Measurements from ENCODE around the gene NXPE1. TPM values are rescaled to one million over a fixed set of nuclear protein-coding genes. Genes with fewer than 3 reads are reported as not detected.

NXPE1 gene
- total and polyA plus RNA-seq, 9 donors: 0.07 to 1.0 (median 0.20) TPM; not detected in 5

DNA sequence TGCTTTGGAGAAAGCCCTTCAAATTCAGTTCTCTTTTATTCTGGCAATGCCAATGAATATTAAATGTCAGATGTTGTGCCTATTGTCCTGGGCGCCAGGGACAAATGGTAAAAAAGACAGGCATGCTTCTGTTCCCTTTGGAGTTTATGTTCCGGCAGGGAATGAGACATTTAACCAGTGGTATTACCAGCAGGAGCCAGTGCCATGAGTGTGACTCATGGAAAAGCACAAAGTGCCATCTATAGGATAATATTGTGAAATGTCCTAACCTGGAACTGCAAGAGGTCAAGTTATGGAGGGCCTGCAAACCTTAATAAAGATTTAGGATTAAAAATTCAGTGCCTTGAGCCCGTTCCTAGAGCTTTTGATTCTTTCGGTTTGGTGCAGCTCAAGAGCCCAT, 80.9 kb downstream of the NXPE1 start:
- DNase-seq: no peak
- intact Hi-C loops (cut with DNase I): no loop called here
- 71 to 73% (median 72%) methylated on average over 4 of the region's 4 CpGs for WGBS, 3 donors
- Histone ChIP-seq H3K4me3 (no peak overlapping the region), H3K4me1 (ENCODE audit: insufficient read depth) (no peaks in the 10 kb centered on the region), H3K27me3 (no peaks in the 10 kb centered on the region), H3K27ac (no peak overlapping the region), H3K9me3 (no peaks in the 10 kb centered on the region), H3K36me3 (no peaks in the 10 kb centered on the region)
- no peak for TF ChIP-seq EP300 (IDR thresholded peaks at IDR 0.05)
- TF ChIP-seq, protein P1, sequence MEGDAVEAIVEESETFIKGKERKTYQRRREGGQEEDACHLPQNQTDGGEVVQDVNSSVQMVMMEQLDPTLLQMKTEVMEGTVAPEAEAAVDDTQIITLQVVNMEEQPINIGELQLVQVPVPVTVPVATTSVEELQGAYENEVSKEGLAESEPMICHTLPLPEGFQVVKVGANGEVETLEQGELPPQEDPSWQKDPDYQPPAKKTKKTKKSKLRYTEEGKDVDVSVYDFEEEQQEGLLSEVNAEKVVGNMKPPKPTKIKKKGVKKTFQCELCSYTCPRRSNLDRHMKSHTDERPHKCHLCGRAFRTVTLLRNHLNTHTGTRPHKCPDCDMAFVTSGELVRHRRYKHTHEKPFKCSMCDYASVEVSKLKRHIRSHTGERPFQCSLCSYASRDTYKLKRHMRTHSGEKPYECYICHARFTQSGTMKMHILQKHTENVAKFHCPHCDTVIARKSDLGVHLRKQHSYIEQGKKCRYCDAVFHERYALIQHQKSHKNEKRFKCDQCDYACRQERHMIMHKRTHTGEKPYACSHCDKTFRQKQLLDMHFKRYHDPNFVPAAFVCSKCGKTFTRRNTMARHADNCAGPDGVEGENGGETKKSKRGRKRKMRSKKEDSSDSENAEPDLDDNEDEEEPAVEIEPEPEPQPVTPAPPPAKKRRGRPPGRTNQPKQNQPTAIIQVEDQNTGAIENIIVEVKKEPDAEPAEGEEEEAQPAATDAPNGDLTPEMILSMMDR (IDR thresholded peaks at IDR 0.05): no peak
- TF ChIP-seq POLR2A (IDR thresholded peaks at IDR 0.05): no peak

DNA sequence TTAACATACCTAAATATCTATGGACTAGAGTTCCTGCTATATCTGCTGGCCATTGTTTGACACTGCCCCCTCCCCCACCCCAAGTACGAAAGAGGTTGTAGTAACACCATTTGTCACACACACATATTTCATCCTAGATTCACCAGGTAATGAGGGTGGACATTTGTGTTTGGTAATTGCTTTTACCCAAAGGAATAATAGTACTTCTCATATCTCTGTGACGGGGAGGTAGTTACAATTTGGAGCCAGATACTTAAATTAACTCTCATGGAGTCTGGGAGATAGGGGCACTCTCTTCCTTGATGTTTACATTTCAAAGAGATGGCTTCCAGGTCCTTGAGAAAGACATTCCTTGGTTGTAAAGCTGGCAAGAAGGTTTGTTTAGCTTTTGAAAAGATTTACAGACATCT, 81.7 kb downstream of the NXPE1 start:
- intact Hi-C loops (cut with DNase I): no loop called here
- no peak for DNase-seq
- H3K36me3 ChIP-seq: no peaks in the 10 kb centered on the region
- no peak overlapping the region for H3K4me3 ChIP-seq
- no peak overlapping the region for H3K27ac ChIP-seq
- no peaks in the 10 kb centered on the region for H3K9me3 ChIP-seq
- H3K4me1 ChIP-seq (ENCODE audit: insufficient read depth): no peaks in the 10 kb centered on the region
- H3K27me3 ChIP-seq: no peaks in the 10 kb centered on the region
- 5 to 16% (median 8%) methylated on average over 2 of the region's 2 CpGs for WGBS, 3 donors
- TF ChIP-seq, protein P1 (IDR thresholded peaks at IDR 0.05): no peak
- TF ChIP-seq EP300 (IDR thresholded peaks at IDR 0.05) (no peak), POLR2A (IDR thresholded peaks at IDR 0.05) (no peak)

DNA sequence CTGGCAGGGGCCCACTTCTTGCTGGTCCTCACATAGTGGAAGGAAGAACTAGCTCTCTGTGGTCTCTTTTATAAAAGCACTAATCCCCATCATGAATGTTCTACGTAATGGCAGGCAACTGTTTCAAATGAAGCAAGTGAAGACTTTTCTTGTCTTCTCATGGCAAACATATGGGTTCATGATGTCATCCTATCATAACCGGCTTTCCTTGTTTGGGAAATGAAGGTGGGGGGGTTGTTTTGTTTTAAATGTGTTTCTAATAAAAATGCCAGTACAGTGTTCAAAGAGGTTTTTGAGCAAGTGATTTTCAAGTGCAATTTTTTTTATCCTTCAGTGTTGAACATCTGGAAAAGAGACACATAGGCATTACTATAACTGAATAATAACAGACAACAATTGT, 87.0 kb downstream of the NXPE1 start:
- H3K4me3 ChIP-seq: no peak overlapping the region
- no peaks in the 10 kb centered on the region for H3K9me3 ChIP-seq
- no peaks in the 10 kb centered on the region for H3K27me3 ChIP-seq
- TF ChIP-seq, protein P1 (IDR thresholded peaks at IDR 0.05): no peak
- TF ChIP-seq POLR2A (IDR thresholded peaks at IDR 0.05) (no peak), EP300 (IDR thresholded peaks at IDR 0.05) (no peak)
- no peak for DNase-seq
- intact Hi-C loops (cut with DNase I): no loop called here
- H3K36me3 ChIP-seq: no peaks in the 10 kb centered on the region
- no peaks in the 10 kb centered on the region for H3K4me1 ChIP-seq (ENCODE audit: insufficient read depth)
- H3K27ac ChIP-seq: no peak overlapping the region
- 63 to 75% (median 70%) methylated on average over 2 of the region's 2 CpGs for WGBS, 3 donors

Small RNA genes lying within 50 kb of the gene (small RNA-seq; reads per million reads assigned to genes)
- gene RF01210: not detected

Other genes starting within 250 kb of the NXPE1 start
- 10 to 100 TPM in 2 of 7 donors, 1 to 10 TPM in 5; 6.7 to 15.3 (median 9.5) TPM for gene C11orf71, start 159.4 kb downstream of the NXPE1 start, total RNA-seq
- gene C11orf71, start 159.4 kb downstream of the NXPE1 start, polyA plus RNA-seq: 1 to 10 TPM; 6.5 to 9.8 TPM
- 10 to 100 TPM; 24.7 to 34.1 (median 28.3) TPM for gene RBM7, start 159.2 kb downstream of the NXPE1 start, total RNA-seq
- 10 to 100 TPM; 21.1 to 41.3 TPM for gene RBM7, start 159.2 kb downstream of the NXPE1 start, polyA plus RNA-seq
- gene REXO2, start 120.4 kb downstream of the NXPE1 start, total RNA-seq: 100 to 1,000 TPM in 3 of 7 donors, 10 to 100 TPM in 4; 74.1 to 148 (median 96.0) TPM
- 100 to 1,000 TPM in 1 of 2 donors, 10 to 100 TPM in 1; 85.5 to 138 TPM for gene REXO2, start 120.4 kb downstream of the NXPE1 start, polyA plus RNA-seq
- gene NXPE4, start 35.9 kb upstream of the NXPE1 start, total RNA-seq: not detected
- gene NXPE4, start 35.9 kb upstream of the NXPE1 start, polyA plus RNA-seq: under 1 TPM in 1 of 2 donors, not detected in 1; 0.35 TPM
- gene NXPE2, start 118.6 kb upstream of the NXPE1 start, total RNA-seq: 1 to 10 TPM in 1 of 7 donors, under 1 TPM in 6; 0.28 to 1.5 (median 0.55) TPM
- under 1 TPM; 0.10 to 0.22 TPM for gene NXPE2, start 118.6 kb upstream of the NXPE1 start, polyA plus RNA-seq

All from ovary (tissue), 9 donors.